Measurements from ENCODE around the gene ABI3.

Gene ABI3

GRCh38 chr17:49225554-49226236, 15.2 kb downstream of the ABI3 start:
- DNase-seq (ENCODE audit: low spot score) = no peak

GRCh38 chr17:49226771-49227435, 16.4 kb downstream of the ABI3 start:
- DNase-seq (ENCODE audit: low spot score) = no peak

GRCh38 chr17:49227436-49228261, 17.1 kb downstream of the ABI3 start:
- DNase-seq (ENCODE audit: low spot score) = peak; percentile 82

- DNase-seq (ENCODE audit: low spot score) = no peak
Measured at GRCh38 chr17:49229076-49229804, 18.7 kb downstream of the ABI3 start.

GRCh38 chr17:49229805-49230600, 19.5 kb downstream of the ABI3 start:
- DNase-seq (ENCODE audit: low spot score) = no peak

GRCh38 chr17:49230636-49231562, 20.4 kb downstream of the ABI3 start, which contains the start of gene PHOSPHO1:
Gene PHOSPHO1, minus strand, starts transcription at chr17:49230787. Its CDS starts 4,096 bp downstream, at chr17:49226691.
- DNase-seq (ENCODE audit: low spot score) = peak; percentile 93

GRCh38 chr17:49231563-49231894, 21.0 kb downstream of the ABI3 start:
- DNase-seq (ENCODE audit: low spot score) = no peak

- DNase-seq (ENCODE audit: low spot score) = no peak
Measured at GRCh38 chr17:49234509-49235080, 24.1 kb downstream of the ABI3 start.

- DNase-seq (ENCODE audit: low spot score) = no peak
Measured at GRCh38 chr17:49235896-49236295, 25.4 kb downstream of the ABI3 start.

GRCh38 chr17:49239963-49240362, 29.5 kb downstream of the ABI3 start:
- DNase-seq (ENCODE audit: low spot score) = no peak

GRCh38 chr17:49240619-49241018, 30.1 kb downstream of the ABI3 start:
- DNase-seq (ENCODE audit: low spot score) = no peak

- DNase-seq (ENCODE audit: low spot score) = no peak
Measured at GRCh38 chr17:49241040-49241439, 30.5 kb downstream of the ABI3 start.

- no peak for DNase-seq (ENCODE audit: low spot score)
Measured at GRCh38 chr17:49241692-49242397, 31.3 kb downstream of the ABI3 start.

GRCh38 chr17:49242813-49243212, 32.3 kb downstream of the ABI3 start:
- no peak for DNase-seq (ENCODE audit: low spot score)

- DNase-seq (ENCODE audit: low spot score) = no peak
Measured at GRCh38 chr17:49244839-49245238, 34.3 kb downstream of the ABI3 start.

- no peak for DNase-seq (ENCODE audit: low spot score)
Measured at GRCh38 chr17:49247944-49248343, 37.4 kb downstream of the ABI3 start.

- no peak for DNase-seq (ENCODE audit: low spot score)
Measured at GRCh38 chr17:49249292-49249794, 38.8 kb downstream of the ABI3 start.

- no peak for DNase-seq (ENCODE audit: low spot score)
Measured at GRCh38 chr17:49249890-49250522, 39.5 kb downstream of the ABI3 start.
